AG09319 (cell line): ENCODE measurements around the gene PGF.

Source experiments
- DNase-seq: peaks from one replicate; pipeline ENCODE4 v3.0.0-alpha.2; 2010; ENCODE audit warnings: low read depth; ENCODE audit errors: extremely low read depth
- TF ChIP-seq, protein P1 (sequence below): IDR thresholded peaks from 2 replicates; pipeline ENCODE4 v1.5.1; 2011; ENCODE audit warnings: low read depth, mild to moderate bottlenecking, inconsistent platforms, low read length, moderate library complexity

Gene PGF

DNA sequence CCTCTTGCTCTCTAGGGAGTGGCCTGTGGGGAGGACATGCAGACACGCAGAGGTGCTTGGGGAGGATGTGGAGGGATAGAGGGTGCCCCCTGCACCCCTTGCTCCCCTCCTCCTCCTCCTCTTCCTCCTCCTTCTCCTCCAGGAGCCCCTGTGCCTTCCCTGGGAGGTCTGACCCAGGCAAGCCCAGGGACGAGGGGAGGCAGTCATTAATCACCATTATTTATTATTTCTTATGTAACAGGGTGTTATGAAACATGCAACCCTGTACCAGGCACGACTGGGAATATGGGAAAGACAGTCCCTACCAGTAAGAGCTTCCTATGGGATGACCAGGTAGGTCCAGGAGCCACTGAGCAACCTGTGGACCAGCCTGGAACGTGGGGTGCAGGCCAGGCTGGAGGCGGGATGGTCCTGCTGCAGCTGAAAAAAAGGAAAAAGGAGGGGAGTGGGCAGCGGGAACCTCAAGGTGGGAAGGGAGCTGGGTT, 22.5 kb upstream of the PGF start:
- TF ChIP-seq, protein P1, sequence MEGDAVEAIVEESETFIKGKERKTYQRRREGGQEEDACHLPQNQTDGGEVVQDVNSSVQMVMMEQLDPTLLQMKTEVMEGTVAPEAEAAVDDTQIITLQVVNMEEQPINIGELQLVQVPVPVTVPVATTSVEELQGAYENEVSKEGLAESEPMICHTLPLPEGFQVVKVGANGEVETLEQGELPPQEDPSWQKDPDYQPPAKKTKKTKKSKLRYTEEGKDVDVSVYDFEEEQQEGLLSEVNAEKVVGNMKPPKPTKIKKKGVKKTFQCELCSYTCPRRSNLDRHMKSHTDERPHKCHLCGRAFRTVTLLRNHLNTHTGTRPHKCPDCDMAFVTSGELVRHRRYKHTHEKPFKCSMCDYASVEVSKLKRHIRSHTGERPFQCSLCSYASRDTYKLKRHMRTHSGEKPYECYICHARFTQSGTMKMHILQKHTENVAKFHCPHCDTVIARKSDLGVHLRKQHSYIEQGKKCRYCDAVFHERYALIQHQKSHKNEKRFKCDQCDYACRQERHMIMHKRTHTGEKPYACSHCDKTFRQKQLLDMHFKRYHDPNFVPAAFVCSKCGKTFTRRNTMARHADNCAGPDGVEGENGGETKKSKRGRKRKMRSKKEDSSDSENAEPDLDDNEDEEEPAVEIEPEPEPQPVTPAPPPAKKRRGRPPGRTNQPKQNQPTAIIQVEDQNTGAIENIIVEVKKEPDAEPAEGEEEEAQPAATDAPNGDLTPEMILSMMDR: no peak
- no peak for DNase-seq

DNA sequence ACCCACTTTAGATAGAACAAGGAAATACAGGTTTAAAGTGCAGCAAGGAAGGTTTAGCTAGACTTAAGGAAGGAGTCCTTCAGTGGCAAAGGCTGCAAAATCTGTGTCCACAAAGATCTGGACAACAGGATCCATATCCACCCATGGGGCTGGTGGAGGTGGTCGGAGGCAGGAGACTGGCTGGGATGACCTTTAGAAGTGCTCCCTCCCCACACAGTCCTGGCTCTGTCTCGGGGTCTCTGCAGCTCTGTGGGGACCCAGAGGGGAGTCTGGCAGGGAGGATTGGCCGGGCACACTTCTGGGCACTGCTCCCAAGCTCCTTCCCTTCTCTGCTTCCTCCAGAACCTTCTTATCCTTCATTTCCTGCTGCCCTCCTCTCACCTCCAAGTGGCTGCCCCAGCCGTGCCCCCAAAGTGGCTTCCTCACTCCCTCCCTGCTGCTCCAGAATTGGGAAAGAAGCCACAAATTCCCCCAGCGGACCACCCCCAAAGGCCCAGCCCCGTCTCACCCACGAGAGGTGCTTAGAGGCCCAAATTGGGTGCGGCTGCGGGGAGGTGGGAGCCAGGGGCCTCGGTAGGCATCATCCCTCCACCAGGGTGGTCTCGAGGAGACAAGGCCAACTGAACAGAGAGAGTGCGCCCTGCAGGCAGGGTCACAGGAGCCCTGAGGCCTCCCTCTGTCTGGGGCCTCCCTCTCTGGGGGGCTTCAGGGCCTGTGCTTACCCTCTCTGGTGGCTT, 21.9 kb upstream of the PGF start:
- TF ChIP-seq, protein P1: no peak
- DNase-seq: no peak

DNA sequence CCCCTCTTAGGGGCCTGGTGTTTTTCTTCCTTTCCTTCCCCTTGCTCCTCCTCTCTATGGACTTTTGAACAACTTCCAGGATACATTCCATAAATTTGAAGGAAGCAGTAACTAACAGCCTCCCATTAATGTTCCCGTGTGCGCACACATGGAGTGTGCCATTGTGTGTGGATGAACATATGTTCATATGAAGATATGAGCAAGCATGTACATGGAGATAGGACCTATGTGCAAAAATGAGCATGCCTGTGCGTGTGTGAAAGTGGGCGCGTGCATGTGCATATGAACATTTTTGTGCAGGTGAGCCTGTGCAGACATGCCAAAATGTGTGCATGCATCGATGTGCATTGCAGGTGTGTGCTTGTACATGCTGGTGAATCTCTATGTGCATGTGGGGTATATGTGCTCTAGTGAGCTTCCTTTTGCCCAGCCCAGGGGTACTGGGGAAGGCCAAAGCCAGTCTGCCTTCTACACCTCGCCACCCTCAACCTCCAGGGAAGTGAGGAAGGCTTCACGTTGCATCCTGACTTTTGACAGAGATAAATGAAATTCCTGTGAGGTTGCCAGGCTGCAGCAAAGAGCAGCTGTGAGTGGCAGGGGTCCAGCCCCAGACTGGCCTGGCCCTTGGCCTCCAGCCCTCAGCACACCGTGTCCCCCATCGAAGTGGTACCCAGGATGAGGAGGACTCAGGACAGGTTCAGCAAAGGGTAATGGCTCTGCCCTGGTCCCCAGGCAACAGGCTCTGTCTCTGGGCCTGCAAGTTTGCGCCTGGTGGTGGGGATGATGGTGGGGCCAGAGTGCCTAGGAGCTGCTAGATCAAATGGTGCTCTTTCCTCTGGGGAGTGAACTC, 21.1 kb upstream of the PGF start:
- DNase-seq: no peak
- TF ChIP-seq, protein P1: no peak

DNA sequence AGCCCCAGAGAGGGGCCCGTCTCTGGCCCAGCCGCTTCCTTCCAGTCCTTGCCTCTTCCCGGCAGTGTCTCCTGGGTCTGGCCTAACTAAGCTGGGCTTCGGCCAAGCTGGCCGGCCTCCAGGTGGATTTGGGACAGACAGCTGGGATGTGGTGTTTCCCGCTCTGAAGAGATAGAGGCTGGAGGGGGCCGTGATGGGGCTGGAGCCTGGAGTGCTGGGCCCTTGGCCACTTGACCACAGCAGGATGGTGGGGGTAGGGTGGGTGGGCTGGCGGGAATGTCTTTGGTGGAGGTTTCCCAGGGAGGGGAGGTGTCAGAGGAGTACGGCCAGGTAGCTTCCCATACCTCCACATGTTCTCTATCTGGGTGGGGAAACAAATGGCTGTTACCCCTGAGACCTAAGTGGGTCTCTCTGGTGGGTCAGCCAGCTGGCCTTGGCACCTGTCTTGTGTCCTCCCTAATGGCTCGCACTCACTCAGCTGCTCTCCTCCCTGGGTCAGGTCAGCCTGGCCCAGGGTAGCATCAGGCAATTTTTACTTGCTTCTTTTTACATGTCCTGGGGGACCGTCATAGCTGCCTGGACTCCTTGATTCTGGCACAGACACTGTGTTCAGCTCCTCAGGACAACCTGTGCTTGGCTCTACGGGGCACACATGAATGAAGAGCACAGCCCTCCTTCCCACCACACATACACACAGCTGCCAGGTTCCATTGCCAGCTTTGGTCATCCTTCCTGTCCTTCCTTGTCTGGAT, 19.8 kb upstream of the PGF start:
- TF ChIP-seq, protein P1: no peak
- no peak for DNase-seq

DNA sequence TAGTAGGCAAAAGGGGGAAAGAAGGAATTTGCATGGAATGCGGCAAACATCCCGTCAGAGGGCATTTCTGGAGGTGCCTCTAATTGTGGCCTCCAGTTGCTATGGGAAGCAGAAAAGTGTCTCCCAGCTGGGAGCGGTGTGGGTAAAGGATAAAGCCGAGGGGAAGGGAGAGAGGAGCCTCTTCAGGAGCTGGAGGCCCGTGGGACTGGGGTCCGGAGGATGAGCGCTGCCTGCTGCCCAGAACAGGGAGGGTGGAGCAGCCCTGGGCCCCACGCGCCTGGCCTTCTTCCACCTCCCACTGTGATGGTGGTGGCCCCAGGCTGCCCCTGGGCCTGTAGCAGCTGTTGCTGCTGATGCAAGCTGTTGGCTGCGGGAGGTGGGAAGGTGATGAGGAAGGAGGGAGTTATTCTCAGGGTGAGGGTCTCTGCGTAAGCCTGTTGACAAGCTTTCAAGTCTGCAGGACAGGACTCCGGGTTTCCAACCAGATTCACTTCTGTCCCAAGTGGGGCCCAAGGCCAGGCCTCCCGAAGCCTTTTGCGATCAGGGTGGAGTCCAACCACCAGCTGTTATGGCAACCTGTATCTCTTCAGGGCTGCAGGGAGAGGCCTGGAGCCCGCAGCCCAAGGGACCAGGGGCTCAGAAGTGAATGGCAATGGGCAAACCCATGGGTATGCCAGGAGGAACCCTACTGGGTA, 19.1 kb upstream of the PGF start:
- TF ChIP-seq, protein P1: no peak
- no peak for DNase-seq

DNA sequence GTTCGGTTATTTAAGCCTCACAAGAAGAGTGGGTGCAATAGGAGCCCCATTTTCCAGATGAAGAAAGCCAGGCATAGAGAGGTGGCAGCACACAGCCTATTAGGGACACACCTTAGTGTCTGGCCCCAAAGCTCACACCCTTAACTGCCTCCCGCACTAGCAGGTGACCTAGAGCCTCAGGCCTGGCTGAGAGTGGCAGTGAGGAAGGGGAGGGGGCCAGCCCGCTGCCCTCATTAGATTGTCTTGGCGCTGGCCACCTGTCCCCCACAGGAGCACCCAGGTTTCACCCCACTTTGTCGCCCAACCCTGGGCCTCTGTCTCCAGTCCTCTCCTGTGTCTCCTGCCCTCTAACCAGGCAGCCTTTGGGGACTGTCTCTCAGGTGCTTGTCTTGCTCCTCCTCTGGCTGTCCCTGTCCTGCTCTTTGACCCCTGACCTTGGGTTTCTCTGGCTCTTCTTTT, 18.5 kb upstream of the PGF start:
- DNase-seq: no peak
- TF ChIP-seq, protein P1: no peak
